ENCODE data around the gene DSG1.

DNA sequence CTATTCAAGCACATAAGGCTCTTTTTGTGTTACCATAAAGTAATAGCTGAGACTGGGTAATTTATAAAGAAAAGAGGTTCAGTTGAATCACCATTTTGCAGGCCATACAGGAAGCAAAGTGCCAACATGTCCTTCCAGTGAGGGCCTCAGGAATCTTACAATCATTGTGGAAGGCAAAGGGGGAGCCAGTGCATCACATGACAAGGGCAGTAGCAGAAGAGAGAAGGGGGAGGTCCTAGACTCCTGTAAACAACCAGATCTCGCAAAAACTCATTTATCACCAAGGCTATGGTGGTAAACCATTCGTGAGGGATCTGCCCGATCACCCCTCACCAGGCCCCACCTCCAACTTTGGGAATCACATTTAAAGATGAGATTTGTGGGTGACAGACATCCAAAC is 75.3 kb downstream of the DSG1 start:
- TF ChIP-seq, protein P1, sequence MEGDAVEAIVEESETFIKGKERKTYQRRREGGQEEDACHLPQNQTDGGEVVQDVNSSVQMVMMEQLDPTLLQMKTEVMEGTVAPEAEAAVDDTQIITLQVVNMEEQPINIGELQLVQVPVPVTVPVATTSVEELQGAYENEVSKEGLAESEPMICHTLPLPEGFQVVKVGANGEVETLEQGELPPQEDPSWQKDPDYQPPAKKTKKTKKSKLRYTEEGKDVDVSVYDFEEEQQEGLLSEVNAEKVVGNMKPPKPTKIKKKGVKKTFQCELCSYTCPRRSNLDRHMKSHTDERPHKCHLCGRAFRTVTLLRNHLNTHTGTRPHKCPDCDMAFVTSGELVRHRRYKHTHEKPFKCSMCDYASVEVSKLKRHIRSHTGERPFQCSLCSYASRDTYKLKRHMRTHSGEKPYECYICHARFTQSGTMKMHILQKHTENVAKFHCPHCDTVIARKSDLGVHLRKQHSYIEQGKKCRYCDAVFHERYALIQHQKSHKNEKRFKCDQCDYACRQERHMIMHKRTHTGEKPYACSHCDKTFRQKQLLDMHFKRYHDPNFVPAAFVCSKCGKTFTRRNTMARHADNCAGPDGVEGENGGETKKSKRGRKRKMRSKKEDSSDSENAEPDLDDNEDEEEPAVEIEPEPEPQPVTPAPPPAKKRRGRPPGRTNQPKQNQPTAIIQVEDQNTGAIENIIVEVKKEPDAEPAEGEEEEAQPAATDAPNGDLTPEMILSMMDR (IDR thresholded peaks at IDR 0.05; ENCODE audit: low read depth, low read length, poor library complexity, severe bottlenecking), result no peak
- TF ChIP-seq EZH2phosphoT487 (IDR thresholded peaks at IDR 0.05; ENCODE audit: borderline replicate concordance, low read length), result no peak
